ENCODE measurements around the gene PREX1. TPM values are rescaled to one million over a fixed set of nuclear protein-coding genes. Genes with fewer than 3 reads are reported as not detected.
A peak's percentile ranks its signal among the peaks of the same experiment; 100 is the strongest.

PREX1 gene
- total and polyA plus RNA-seq, 10 donors: 36.7 to 279 (median 157) TPM

DNA sequence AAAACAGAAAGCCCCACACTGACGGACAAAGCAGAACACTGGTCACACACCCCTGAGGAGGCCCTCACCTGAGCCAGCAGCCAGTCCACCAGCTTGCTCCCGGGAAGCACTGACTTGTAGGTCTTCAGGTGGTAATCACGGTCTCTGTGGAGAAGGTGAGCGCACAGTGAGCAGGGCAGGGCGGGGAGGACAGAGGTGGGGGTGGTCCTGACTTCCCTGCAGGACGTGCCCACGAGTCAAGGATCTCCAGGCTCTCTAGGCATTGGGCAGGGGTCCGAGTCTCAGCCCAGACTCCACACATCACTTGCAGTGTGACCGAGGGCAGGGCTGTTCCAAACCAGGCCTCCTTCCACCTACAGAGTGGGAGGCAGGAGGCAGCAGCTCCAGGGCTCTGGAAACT, 151.7 kb downstream of the PREX1 start:
- Histone ChIP-seq H3K27me3 (replicated peaks in 1 of 7) (no peaks in the 10 kb centered on the region), H3K36me3 (peaks cover 4 to 100% (median 77%) of the 10 kb centered on the region in 6 donors)
- peak in 2 of 3 donors; percentile 20 to 65 for TF ChIP-seq POLR2AphosphoS5 (IDR thresholded peaks at IDR 0.05)
- TF ChIP-seq, protein P1, sequence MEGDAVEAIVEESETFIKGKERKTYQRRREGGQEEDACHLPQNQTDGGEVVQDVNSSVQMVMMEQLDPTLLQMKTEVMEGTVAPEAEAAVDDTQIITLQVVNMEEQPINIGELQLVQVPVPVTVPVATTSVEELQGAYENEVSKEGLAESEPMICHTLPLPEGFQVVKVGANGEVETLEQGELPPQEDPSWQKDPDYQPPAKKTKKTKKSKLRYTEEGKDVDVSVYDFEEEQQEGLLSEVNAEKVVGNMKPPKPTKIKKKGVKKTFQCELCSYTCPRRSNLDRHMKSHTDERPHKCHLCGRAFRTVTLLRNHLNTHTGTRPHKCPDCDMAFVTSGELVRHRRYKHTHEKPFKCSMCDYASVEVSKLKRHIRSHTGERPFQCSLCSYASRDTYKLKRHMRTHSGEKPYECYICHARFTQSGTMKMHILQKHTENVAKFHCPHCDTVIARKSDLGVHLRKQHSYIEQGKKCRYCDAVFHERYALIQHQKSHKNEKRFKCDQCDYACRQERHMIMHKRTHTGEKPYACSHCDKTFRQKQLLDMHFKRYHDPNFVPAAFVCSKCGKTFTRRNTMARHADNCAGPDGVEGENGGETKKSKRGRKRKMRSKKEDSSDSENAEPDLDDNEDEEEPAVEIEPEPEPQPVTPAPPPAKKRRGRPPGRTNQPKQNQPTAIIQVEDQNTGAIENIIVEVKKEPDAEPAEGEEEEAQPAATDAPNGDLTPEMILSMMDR (IDR thresholded peaks at IDR 0.05 in 8 of 11, conservative IDR thresholded peaks at IDR 0.05 in 3 of 11): no peak

DNA sequence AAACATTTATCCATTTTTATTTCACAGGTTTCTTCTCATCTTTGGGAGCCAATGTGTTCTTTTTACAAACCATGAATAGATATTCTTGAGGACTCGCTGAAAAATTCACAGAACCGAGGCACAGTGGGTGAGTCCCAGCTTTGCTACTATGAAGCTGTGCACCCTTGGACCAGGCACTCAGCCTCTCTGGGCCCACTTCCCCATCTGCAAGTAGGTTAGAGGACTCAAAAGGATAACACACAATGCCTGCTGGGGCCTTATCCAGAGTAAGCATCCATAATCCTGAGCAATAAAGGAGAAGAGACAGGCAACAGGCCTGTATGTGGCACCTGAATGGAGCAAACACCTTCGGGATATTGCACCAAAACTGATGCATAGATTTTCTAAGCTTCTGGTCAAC, 153.3 kb downstream of the PREX1 start:
- peak; percentile 24 for DNase-seq
- TF ChIP-seq POLR2AphosphoS5 (IDR thresholded peaks at IDR 0.05) (no peak), POLR2A (IDR thresholded peaks at IDR 0.05) (no peak)
- TF ChIP-seq, protein P1 (IDR thresholded peaks at IDR 0.05 in 8 of 11, conservative IDR thresholded peaks at IDR 0.05 in 3 of 11): no peak
- Histone ChIP-seq H3K27ac (no peak overlapping the region), H3K36me3 (peaks cover 4 to 100% (median 62%) of the 10 kb centered on the region in 6 donors), H3K4me3 (no peak overlapping the region), H3K4me1 (peaks cover 0 to 59% (median 15%) of the 10 kb centered on the region in 6 donors), H3K27me3 (replicated peaks in 1 of 7) (no peaks in the 10 kb centered on the region), H3K9me3 (no peaks in the 10 kb centered on the region)
- WGBS, 5 donors: 86 to 96% (median 88%) methylated on average over 3 of the region's 3 CpGs
- intact Hi-C loops (cut with DNase I; ENCODE audit: low total_unique reads): no loop called here

More for the DNA sequence above, 151.7 kb downstream of the PREX1 start:
- Histone ChIP-seq H3K4me3 (no peak overlapping the region), H3K4me1 (peaks cover 0 to 50% (median 7%) of the 10 kb centered on the region in 6 donors), H3K9me3 (no peaks in the 10 kb centered on the region), H3K27ac (no peak overlapping the region)
- WGBS, 5 donors: 91 to 98% (median 93%) methylated on average over 8 to 9 of the region's 9 CpGs
- peak; percentile 61 for DNase-seq
- intact Hi-C loops (cut with DNase I; ENCODE audit: low total_unique reads): no loop called here

DNA sequence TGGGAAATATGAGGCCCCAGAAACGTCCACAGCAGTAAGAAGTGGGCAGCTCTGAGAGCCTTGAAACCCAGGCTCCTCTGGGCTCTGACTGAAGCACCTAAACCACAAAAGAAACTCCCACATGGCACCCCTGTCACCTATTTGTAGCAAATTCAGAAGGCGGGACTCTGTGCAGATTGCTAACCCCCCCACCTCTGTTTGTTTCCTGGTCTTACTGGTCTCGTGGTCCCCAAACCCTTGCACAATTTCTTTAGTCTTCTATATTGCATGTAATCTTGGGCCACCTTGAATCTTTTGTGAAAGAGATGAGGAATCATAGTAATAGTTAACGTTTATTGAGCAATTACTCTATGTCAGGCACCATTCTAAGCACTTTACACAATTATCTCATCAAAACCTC, 154.3 kb downstream of the PREX1 start:
- peak overlapping the region in 1 of 8 donors; percentile 26 for H3K27ac ChIP-seq
- WGBS, 5 donors: 48 to 75% (median 67%) methylated on average over 4 of the region's 4 CpGs
- no peak for DNase-seq

DNA sequence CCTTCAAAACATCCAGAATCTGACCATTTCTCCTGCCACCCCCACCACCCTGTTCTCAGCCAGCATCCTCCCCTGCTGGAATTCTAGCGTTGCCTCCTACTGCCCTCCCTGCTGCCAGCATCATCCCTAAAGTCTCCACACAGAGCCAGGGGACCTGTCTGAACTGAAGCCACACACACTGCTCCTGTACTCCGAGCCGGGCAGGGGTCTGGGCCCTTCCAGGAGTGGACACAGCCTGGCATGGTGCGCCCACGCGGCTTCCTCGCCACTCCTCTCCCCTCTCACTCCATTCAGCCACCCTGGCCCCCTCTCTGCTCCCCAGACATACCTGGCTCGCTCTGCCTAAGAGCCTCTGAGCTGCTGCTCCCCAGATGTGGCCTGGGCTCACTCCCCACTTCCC, 155.5 kb downstream of the PREX1 start:
- intact Hi-C loops (cut with DNase I; ENCODE audit: low total_unique reads): no loop called here
- DNase-seq: peak; percentile 61
- Histone ChIP-seq H3K4me1 (peaks cover 0 to 70% (median 20%) of the 10 kb centered on the region in 6 donors), H3K4me3 (no peak overlapping the region), H3K9me3 (no peaks in the 10 kb centered on the region), H3K27me3 (replicated peaks in 1 of 7) (no peaks in the 10 kb centered on the region), H3K27ac (peak overlapping the region in 1 of 8 donors; percentile 17), H3K36me3 (peaks cover 4 to 100% (median 43%) of the 10 kb centered on the region in 6 donors)
- TF ChIP-seq POLR2AphosphoS5 (IDR thresholded peaks at IDR 0.05): peak in 1 of 3 donors; percentile 75
- TF ChIP-seq, protein P1 (IDR thresholded peaks at IDR 0.05 in 8 of 11, conservative IDR thresholded peaks at IDR 0.05 in 3 of 11): no peak
- TF ChIP-seq POLR2A (IDR thresholded peaks at IDR 0.05): no peak
- WGBS, 5 donors: 95 to 97% (median 96%) methylated on average over 8 of the region's 8 CpGs

More for the DNA sequence above, 154.3 kb downstream of the PREX1 start:
- no peaks in the 10 kb centered on the region for H3K9me3 ChIP-seq
- H3K36me3 ChIP-seq: peaks cover 4 to 100% (median 52%) of the 10 kb centered on the region in 6 donors
- H3K27me3 ChIP-seq (replicated peaks in 1 of 7): no peaks in the 10 kb centered on the region
- intact Hi-C loops (cut with DNase I; ENCODE audit: low total_unique reads): no loop called here
- no peak overlapping the region for H3K4me3 ChIP-seq
- TF ChIP-seq, protein P1 (IDR thresholded peaks at IDR 0.05 in 8 of 11, conservative IDR thresholded peaks at IDR 0.05 in 3 of 11): no peak
- TF ChIP-seq POLR2AphosphoS5 (IDR thresholded peaks at IDR 0.05): no peak
- TF ChIP-seq POLR2A (IDR thresholded peaks at IDR 0.05): no peak
- H3K4me1 ChIP-seq: peaks cover 0 to 67% (median 18%) of the 10 kb centered on the region in 6 donors

All from spleen (tissue), 11 donors.